Endothelial cell of umbilical vein (primary cell): ENCODE measurements around the gene GALNT17.

Experiments used
- CTCF ChIP-seq, 2 donors: IDR thresholded peaks; 1 replicate in 1 of 2; 2 replicates in 1 of 2; pipeline ENCODE4 v1.5.1; 2011; ENCODE audit warnings: low read length in 2 of 2, mild to moderate bottlenecking in 2 of 2, moderate library complexity in 2 of 2, control low read depth in 1 of 2, inconsistent platforms in 1 of 2, low read depth in 1 of 2; ENCODE audit not compliant: insufficient read depth in 1 of 2; ENCODE audit errors: extremely low read depth in 1 of 2
- EZH2 ChIP-seq: IDR thresholded peaks from 2 replicates; pipeline ENCODE4 v1.6.1; 2012; ENCODE audit warnings: borderline replicate concordance, low read depth, mild to moderate bottlenecking, moderate library complexity, low read length, inconsistent platforms; ENCODE audit not compliant: severe bottlenecking
- FOS ChIP-seq: IDR thresholded peaks from 2 replicates; pipeline ENCODE4 v1.6.1; 2011; ENCODE audit warnings: mild to moderate bottlenecking, low read length, moderate library complexity, borderline replicate concordance; ENCODE audit not compliant: insufficient read depth
- GATA2 ChIP-seq: IDR thresholded peaks from 2 replicates; pipeline ENCODE4 v1.7.0; 2011; ENCODE audit warnings: low read depth, mild to moderate bottlenecking, moderate library complexity, mixed read lengths, low read length; ENCODE audit not compliant: insufficient read length, insufficient read depth
- JUN ChIP-seq: IDR thresholded peaks from 2 replicates; pipeline ENCODE4 v1.6.1; 2011; ENCODE audit warnings: borderline replicate concordance, low read depth; ENCODE audit not compliant: insufficient read length, insufficient read depth
- MYC ChIP-seq: IDR thresholded peaks from one replicate; pipeline ENCODE4 v1.6.1; 2011; ENCODE audit warnings: mild to moderate bottlenecking, low read depth, low read length
- POLR2A ChIP-seq: IDR thresholded peaks from 2 replicates; pipeline ENCODE4 v1.6.1; 2012; ENCODE audit warnings: low read depth, mild to moderate bottlenecking, control low read depth, low read length
- POLR2AphosphoS5 ChIP-seq: IDR thresholded peaks from 2 replicates; pipeline ENCODE4 v1.6.1; 2012; ENCODE audit warnings: low read depth, mild to moderate bottlenecking, control low read depth, low read length, moderate library complexity; ENCODE audit not compliant: insufficient read depth
- TF ChIP-seq, protein P1 (sequence below): IDR thresholded peaks from 2 replicates; pipeline ENCODE4 v1.6.1; 2011; ENCODE audit not compliant: insufficient read depth, insufficient read length

GRCh38 chr7:71472962-71473361 lies 341.0 kb downstream of the GALNT17 start:
- TF ChIP-seq CTCF (IDR thresholded peaks at IDR 0.05; ENCODE audit: extremely low read depth in 1 of 2, insufficient read depth in 1 of 2, low read depth in 1 of 2, low read length in 2 of 2), result no peak
- TF ChIP-seq POLR2A, result no peak
- no peak for TF ChIP-seq EZH2
- TF ChIP-seq, protein P1, sequence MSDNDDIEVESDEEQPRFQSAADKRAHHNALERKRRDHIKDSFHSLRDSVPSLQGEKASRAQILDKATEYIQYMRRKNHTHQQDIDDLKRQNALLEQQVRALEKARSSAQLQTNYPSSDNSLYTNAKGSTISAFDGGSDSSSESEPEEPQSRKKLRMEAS, result no peak
- TF ChIP-seq FOS, result no peak
- TF ChIP-seq JUN, result no peak
- TF ChIP-seq POLR2AphosphoS5, result no peak
- no peak for TF ChIP-seq MYC
- no peak for TF ChIP-seq GATA2
